ENCODE data around the gene LYST. TPM values are rescaled to one million over a fixed set of nuclear protein-coding genes. Genes with fewer than 3 reads are reported as not detected.

Gene LYST
- total and polyA plus RNA-seq, 2 of the 8 experiments (the other 6 are each of a cell fraction or from before 2014, with no cell fraction given), result 0.29 to 0.58 TPM

DNA sequence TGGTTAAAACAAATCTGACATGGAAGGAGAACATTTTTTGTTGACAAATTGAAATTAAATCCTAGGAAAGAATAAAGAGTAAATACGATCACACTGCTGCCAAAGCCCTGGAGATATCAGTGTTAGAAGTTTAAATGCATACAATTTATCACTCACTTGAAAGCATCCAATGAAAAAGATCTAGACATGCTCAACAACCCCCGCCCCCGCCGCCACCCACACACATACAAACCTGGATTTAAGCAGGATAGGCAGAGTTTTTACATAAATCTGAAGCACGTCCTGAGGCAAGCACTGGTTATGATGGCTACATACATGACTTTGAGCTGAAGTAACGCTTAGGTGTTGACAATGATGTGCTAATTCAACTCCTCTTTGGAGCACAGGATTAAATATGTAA, 58.5 kb downstream of the LYST start:
- Histone ChIP-seq H4K8ac (ENCODE audit: extremely low read depth, insufficient read depth, low read length) (no peak overlapping the region), H3K4ac (replicated peaks; ENCODE audit: insufficient read length, low read depth, low read length) (no peak overlapping the region), H3K9me3 (ENCODE audit: insufficient read depth in 2 of 2, low read depth in 1 of 2, low read length in 1 of 2) (no peaks in the 10 kb centered on the region), H3K27me3 (replicated peaks in 1 of 4; ENCODE audit: control insufficient read depth in 3 of 4, extremely low read depth in 1 of 4, insufficient read depth in 3 of 4, low read length in 3 of 4) (no peaks in the 10 kb centered on the region), H2BK120ac (replicated peaks; ENCODE audit: low read depth, low read length) (no peak overlapping the region), H3K27ac (ENCODE audit: low read depth, low read length) (no peak overlapping the region), H3K56ac (replicated peaks; ENCODE audit: insufficient read length, low read depth, low read length) (no peak overlapping the region), H2BK5ac (ENCODE audit: low read depth, low read length) (no peak overlapping the region), H2BK12ac (ENCODE audit: low read depth, low read length) (no peak overlapping the region), H2BK15ac (ENCODE audit: low read length) (no peak overlapping the region), H3K79me1 (ENCODE audit: low read depth, low read length) (no peaks in the 10 kb centered on the region), H4K91ac (replicated peaks; ENCODE audit: insufficient read length, low read length) (no peak overlapping the region), H3K4me2 (ENCODE audit: insufficient read depth in 1 of 2, low read depth in 2 of 2, low read length in 2 of 2) (no peak overlapping the region), H3K4me1 (replicated peaks in 1 of 4; ENCODE audit: control insufficient read depth in 3 of 4, insufficient read depth in 4 of 4, low read length in 3 of 4) (0 out of 7 replicates have a peak, but pooled peaks cover 0 to 4% (median 0%) of the 10 kb centered on the region in 4 experiments), H3K23ac (ENCODE audit: insufficient read length) (no peak overlapping the region), H3K23me2 (ENCODE audit: low read depth, low read length) (no peaks in the 10 kb centered on the region), H3K18ac (ENCODE audit: extremely low read depth, low read length) (no peak overlapping the region), H2AFZ (ENCODE audit: low read length) (no peak overlapping the region), H3K36me3 (ENCODE audit: control insufficient read depth in 2 of 4, insufficient read depth in 4 of 4, low read length in 3 of 4) (no peaks in the 10 kb centered on the region), H3K79me2 (ENCODE audit: control insufficient read depth in 1 of 2, insufficient read depth in 2 of 2, low read length in 2 of 2) (no peaks in the 10 kb centered on the region), H2BK20ac (ENCODE audit: low read length) (no peak overlapping the region), H3K14ac (ENCODE audit: insufficient read length) (no peak overlapping the region), H3K4me3 (ENCODE audit: extremely low read depth in 1 of 4, insufficient read depth in 2 of 4, low read depth in 3 of 4, low read length in 4 of 4) (no peak overlapping the region), H2AK5ac (ENCODE audit: low read depth, low read length) (no peak overlapping the region), H4K5ac (ENCODE audit: insufficient read length, low read depth, low read length) (no peak overlapping the region), H4K20me1 (replicated peaks in 1 of 2; ENCODE audit: control insufficient read depth in 1 of 2, insufficient read depth in 2 of 2, low read length in 2 of 2) (no peaks in the 10 kb centered on the region), H3K9ac (replicated peaks in 1 of 4; ENCODE audit: extremely low read depth in 1 of 4, low read depth in 3 of 4, low read length in 3 of 4) (no peak overlapping the region)
- TF ChIP-seq JUN (IDR thresholded peaks at IDR 0.05; ENCODE audit: low read depth, low read length) (no peak), CREB1 (IDR thresholded peaks at IDR 0.05) (no peak)
- WGBS, 2 experiments (ENCODE audit: extremely low coverage in 1 of 2, insufficient coverage in 1 of 2, insufficient read length in 1 of 2, insufficient replicate concordance in 2 of 2, low coverage in 1 of 2, low lambda C conversion rate in 2 of 2, missing lambda C conversion rate in 1 of 2), result 92% methylated on average over 6 of the region's 6 CpGs; no CpG with 5 or more reads in 1 of the 2 experiments
- DNase-seq (ENCODE audit: low read depth in 1 of 2, low spot score in 2 of 2), result no peak
- CTCF ChIA-PET (ENCODE audit: partially characterized antibody), result no interaction called here
- POLR2A ChIA-PET (ENCODE audit: partially characterized antibody), result no interaction called here
- no peak for FAIRE-seq

All from H1 (cell line).